ENCODE results near the gene FBXL17. TPM values are rescaled to one million over a fixed set of nuclear protein-coding genes. Genes with fewer than 3 reads are reported as not detected.
A peak's percentile ranks its signal among the peaks of the same experiment; 100 is the strongest.

FBXL17 gene
- total RNA-seq, 1 experiment from 2014 or later = 5.3 TPM

DNA sequence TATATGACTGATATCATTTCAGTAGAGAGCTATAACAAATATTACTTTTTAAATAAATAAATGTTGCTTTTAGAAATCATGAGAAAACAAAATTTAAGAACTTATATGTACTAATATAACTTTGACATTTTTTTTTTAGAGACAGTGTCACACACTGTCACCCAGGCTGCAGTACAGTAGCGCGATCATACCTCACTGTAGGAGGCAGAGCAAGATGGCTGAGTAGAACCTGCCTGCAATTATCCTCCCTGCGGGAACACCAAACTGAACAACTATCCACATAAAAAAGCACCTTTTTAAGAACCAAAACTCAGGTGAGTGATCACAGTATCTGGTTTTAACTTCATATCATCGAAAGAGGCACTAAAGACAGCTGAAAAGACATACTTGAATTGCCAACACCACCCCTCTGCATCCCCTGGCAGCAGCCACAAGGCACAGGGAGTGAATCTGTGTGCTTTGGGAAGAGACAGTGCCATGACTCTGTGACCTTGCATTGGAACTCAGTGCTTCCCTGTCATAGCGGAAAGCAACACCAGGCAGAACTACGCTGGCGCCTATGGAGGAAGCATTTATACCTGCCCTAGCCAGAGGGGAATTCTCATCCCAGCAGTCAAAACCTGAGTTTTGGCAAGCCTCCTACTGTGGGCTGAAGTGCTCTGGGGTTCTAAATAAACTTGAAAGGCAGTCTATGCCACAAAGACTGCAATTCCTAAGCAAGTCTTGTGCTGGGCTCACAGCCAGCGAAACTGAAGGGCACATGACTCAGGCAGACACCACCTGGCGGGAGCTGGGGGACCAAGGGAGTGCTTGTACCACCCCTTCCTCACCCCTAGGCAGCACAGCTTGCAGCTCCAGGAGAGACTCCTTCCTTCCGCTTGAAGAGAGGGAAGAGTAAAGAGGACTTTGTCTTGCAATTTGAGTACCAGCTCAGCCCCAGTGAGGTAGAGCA is 142.7 kb downstream of the FBXL17 start:
- Histone ChIP-seq H3K23me2 (ENCODE audit: insufficient read length, low read depth, low read length, poor library complexity, severe bottlenecking) (no peaks in the 10 kb centered on the region), H3K9me3 (ENCODE audit: control insufficient read depth, low read depth, low read length) (no peaks in the 10 kb centered on the region), H3K18ac (ENCODE audit: insufficient read length, low read depth, low read length) (peak overlapping the region; percentile 11), H3K4me1 (ENCODE audit: insufficient read depth, low read length) (no peaks in the 10 kb centered on the region), H2AFZ (ENCODE audit: low read length) (no peak overlapping the region), H3K4me2 (ENCODE audit: insufficient read depth, insufficient read length, low read length) (no peak overlapping the region), H4K91ac (ENCODE audit: insufficient read length, low read depth, low read length) (no peak overlapping the region), H3K9ac (ENCODE audit: extremely low read depth, insufficient read length, low read length) (no peak overlapping the region), H2BK15ac (ENCODE audit: low read depth, low read length) (no peak overlapping the region), H4K5ac (ENCODE audit: insufficient read length, low read depth, low read length) (no peak overlapping the region), H2BK5ac (ENCODE audit: insufficient read length, low read length) (no peak overlapping the region), H3K56ac (ENCODE audit: insufficient read length, low read depth, low read length) (no peak overlapping the region), H3K4ac (ENCODE audit: low read depth, low read length) (no peak overlapping the region), H3K79me2 (ENCODE audit: insufficient read depth, low read length) (no peaks in the 10 kb centered on the region), H3K79me1 (ENCODE audit: insufficient read depth, low read depth, low read length, poor library complexity, severe bottlenecking) (no peaks in the 10 kb centered on the region), H3K23ac (ENCODE audit: insufficient read length, low read depth, low read length) (no peak overlapping the region), H2BK120ac (ENCODE audit: low read depth, low read length, poor library complexity, severe bottlenecking) (no peak overlapping the region), H2BK20ac (ENCODE audit: low read depth, low read length, poor library complexity, severe bottlenecking) (no peak overlapping the region), H4K8ac (replicated peaks; ENCODE audit: insufficient read length, low read depth, low read length) (no peak overlapping the region), H3K27me3 (ENCODE audit: insufficient read depth, low read length) (no peaks in the 10 kb centered on the region), H2BK12ac (ENCODE audit: insufficient read length, low read depth, low read length) (no peak overlapping the region), H3K14ac (ENCODE audit: insufficient read depth, low read length) (no peak overlapping the region; the same call in 1 of the 2 replicates), H2AK5ac (ENCODE audit: insufficient read length, low read length) (no peak overlapping the region), H3T11ph (ENCODE audit: low read length) (no peak overlapping the region), H3K27ac (ENCODE audit: insufficient read length, low read depth, low read length) (no peak overlapping the region), H4K20me1 (ENCODE audit: control insufficient read depth, insufficient read depth, insufficient read length) (peaks cover 3% of the 10 kb centered on the region)
- peak overlapping the region in 2 of 3 experiments; percentile 32 to 42; a peak in 3 of 7 replicates for H3K27ac Mint-ChIP-seq
- H3K36me3 Mint-ChIP-seq (ENCODE audit: insufficient read depth in 1 of 3, low read depth in 3 of 3) = no peaks in the 10 kb centered on the region
- WGBS (ENCODE audit: extremely low coverage, insufficient read length, low lambda C conversion rate) = no CpG with 5 or more reads among the region's 10 CpGs
- TF ChIP-seq, protein P1, sequence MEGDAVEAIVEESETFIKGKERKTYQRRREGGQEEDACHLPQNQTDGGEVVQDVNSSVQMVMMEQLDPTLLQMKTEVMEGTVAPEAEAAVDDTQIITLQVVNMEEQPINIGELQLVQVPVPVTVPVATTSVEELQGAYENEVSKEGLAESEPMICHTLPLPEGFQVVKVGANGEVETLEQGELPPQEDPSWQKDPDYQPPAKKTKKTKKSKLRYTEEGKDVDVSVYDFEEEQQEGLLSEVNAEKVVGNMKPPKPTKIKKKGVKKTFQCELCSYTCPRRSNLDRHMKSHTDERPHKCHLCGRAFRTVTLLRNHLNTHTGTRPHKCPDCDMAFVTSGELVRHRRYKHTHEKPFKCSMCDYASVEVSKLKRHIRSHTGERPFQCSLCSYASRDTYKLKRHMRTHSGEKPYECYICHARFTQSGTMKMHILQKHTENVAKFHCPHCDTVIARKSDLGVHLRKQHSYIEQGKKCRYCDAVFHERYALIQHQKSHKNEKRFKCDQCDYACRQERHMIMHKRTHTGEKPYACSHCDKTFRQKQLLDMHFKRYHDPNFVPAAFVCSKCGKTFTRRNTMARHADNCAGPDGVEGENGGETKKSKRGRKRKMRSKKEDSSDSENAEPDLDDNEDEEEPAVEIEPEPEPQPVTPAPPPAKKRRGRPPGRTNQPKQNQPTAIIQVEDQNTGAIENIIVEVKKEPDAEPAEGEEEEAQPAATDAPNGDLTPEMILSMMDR (conservative IDR thresholded peaks at IDR 0.05) = peak; percentile 24; the same call in 1 of the 3 replicates
- H3K27me3 Mint-ChIP-seq (ENCODE audit: low read depth) = no peaks in the 10 kb centered on the region
- H3K4me3 Mint-ChIP-seq = no peak overlapping the region
- H3K4me1 Mint-ChIP-seq = peaks cover 7 to 8% of the 10 kb centered on the region in 2 experiments
- DNase-seq = peak; percentile 61
- no peaks in the 10 kb centered on the region for H3K9me3 Mint-ChIP-seq
